ENCODE results near the gene TMEM88.

- TF ChIP-seq TAF1 (IDR thresholded peaks at IDR 0.05; ENCODE audit: borderline replicate concordance, low read depth, low read length) (no peak), POLR2A (IDR thresholded peaks at IDR 0.05; ENCODE audit: low read depth, low read length) (no peak)
Measured at GRCh38 chr17:7887038-7887481, 32.2 kb downstream of the TMEM88 start.

Measured in GM12892 (cell line).